ENCODE data around the gene AKR1C4.

- TF ChIP-seq CTCF (IDR thresholded peaks at IDR 0.05) = no peak
- TF ChIP-seq POLR2AphosphoS5 (IDR thresholded peaks at IDR 0.05; ENCODE audit: low read depth, low read length) = no peak
- no peak for TF ChIP-seq REST (IDR thresholded peaks at IDR 0.05; ENCODE audit: insufficient read depth in 1 of 2, low read depth in 2 of 2, low read length in 1 of 2)
- TF ChIP-seq TCF7L2 (IDR thresholded peaks at IDR 0.05; ENCODE audit: low read depth, low read length) = no peak
- no peak for TF ChIP-seq SIN3A (IDR thresholded peaks at IDR 0.05; ENCODE audit: borderline replicate concordance, insufficient read depth, low read depth, low read length)
Measured at GRCh38 chr10:5155951-5156350, 40.7 kb upstream of the AKR1C4 start.

All from Panc1 (cell line).